Naive thymus-derived CD4-positive, alpha-beta T cell (primary cell): Measurements from ENCODE around the gene RASSF5. TPM values are rescaled to one million over a fixed set of nuclear protein-coding genes. Genes with fewer than 3 reads are reported as not detected.
A peak's percentile ranks its signal among the peaks of the same experiment; 100 is the strongest.

ENCODE experiments used
- ATAC-seq: fragments of 150-1000 bp; cut with Tn5 transposase; 2 replicates; pipeline ENCODE4 v1.10.0; 2021; ENCODE audit warnings: mild to moderate bottlenecking, moderate library complexity
- CTCF ChIA-PET: fragments of 350-600 bp; sonication (Branson Sonifier 250); formaldehyde crosslinking; loops from one replicate; lab custom pipeline; 2021; ENCODE audit warnings: antibody characterized with exemption; lab: Charles Lee
- POLR2A ChIA-PET: fragments of 350-600 bp; sonication (Branson Sonifier 250); formaldehyde crosslinking; loops from one replicate; lab custom pipeline; 2021; ENCODE audit warnings: antibody characterized with exemption, inconsistent platforms; lab: Charles Lee
- DNase-seq, 9 donors: peaks; one replicate each; pipeline versions ENCODE4 v3.0.0 to v3.0.0-alpha.2; 2020 to 2022; ENCODE audit warnings: mixed read lengths in 1 of 9
- H3K27ac ChIP-seq: one replicate; pipeline ENCODE4 v1.7.0; 2013; ENCODE audit warnings: mild to moderate bottlenecking, low read depth, low read length, moderate library complexity
- H3K27me3 ChIP-seq, 2 donors: one replicate each; pipeline ENCODE4 v1.7.0; 2013; ENCODE audit warnings: low read length in 2 of 2, mild to moderate bottlenecking in 2 of 2, moderate library complexity in 2 of 2; ENCODE audit not compliant: control insufficient read depth in 2 of 2, insufficient read depth in 2 of 2
- H3K36me3 ChIP-seq, 3 experiments: 1 replicate in 2 of 3; 2 replicates in 1 of 3; pipeline ENCODE4 v1.7.0; 2013; ENCODE audit warnings: low read length in 3 of 3, mild to moderate bottlenecking in 3 of 3, moderate library complexity in 1 of 3; ENCODE audit not compliant: insufficient read depth in 3 of 3, control insufficient read depth in 2 of 3
- H3K4me1 ChIP-seq, 2 donors: one replicate each; pipeline ENCODE4 v1.7.0; 2013; ENCODE audit warnings: low read length in 2 of 2, mild to moderate bottlenecking in 2 of 2, moderate library complexity in 1 of 2; ENCODE audit not compliant: control insufficient read depth in 2 of 2, insufficient read depth in 2 of 2
- H3K4me3 ChIP-seq: 2 replicates; pipeline ENCODE4 v1.7.0; 2013; ENCODE audit warnings: mild to moderate bottlenecking, low read length
- H3K9me3 ChIP-seq, 3 experiments: 1 replicate in 2 of 3; 2 replicates in 1 of 3; pipeline ENCODE4 v1.7.0; 2013; ENCODE audit warnings: low read length in 3 of 3; ENCODE audit not compliant: control insufficient read depth in 2 of 3
- H3K27ac Mint-ChIP-seq, 9 donors: one replicate each; pipeline ENCODE4 v1.8.0; 2020 to 2022; ENCODE audit warnings: mixed read lengths in 9 of 9, mild to moderate bottlenecking in 8 of 9, moderate library complexity in 5 of 9, inconsistent platforms in 2 of 9
- H3K27me3 Mint-ChIP-seq, 5 donors: one replicate each; pipeline ENCODE4 v1.8.0; 2021 to 2022; ENCODE audit warnings: mixed read lengths in 5 of 5, mild to moderate bottlenecking in 1 of 5
- H3K36me3 Mint-ChIP-seq, 5 donors: one replicate each; pipeline ENCODE4 v1.8.0; 2020 to 2022; ENCODE audit warnings: mixed read lengths in 5 of 5, mild to moderate bottlenecking in 3 of 5, inconsistent platforms in 1 of 5
- H3K4me1 Mint-ChIP-seq, 7 donors: one replicate each; pipeline ENCODE4 v1.8.0; 2020 to 2022; ENCODE audit warnings: mixed read lengths in 7 of 7, mild to moderate bottlenecking in 3 of 7, inconsistent platforms in 1 of 7
- H3K4me3 Mint-ChIP-seq, 10 donors: one replicate each; pipeline ENCODE4 v1.8.0; 2020 to 2022; ENCODE audit warnings: mild to moderate bottlenecking in 10 of 10, mixed read lengths in 10 of 10, moderate library complexity in 6 of 10, inconsistent platforms in 2 of 10
- H3K9me3 Mint-ChIP-seq, 11 donors: one replicate each; pipeline ENCODE4 v1.8.0; 2020 to 2022; ENCODE audit warnings: mixed read lengths in 11 of 11, mild to moderate bottlenecking in 4 of 11, inconsistent platforms in 1 of 11, moderate library complexity in 1 of 11
- intact Hi-C, 2 donors: fragments of 100-400 bp; cut with micrococcal nuclease; formaldehyde crosslinking; loops; one replicate each; pipeline ENCODE4 v1.15.1; 2023
- polyA plus RNA-seq, 2 donors: library from polyadenylated mRNA; unstranded; fragments of 300-500 nt; fragmentation: Illumina TruSeq; gene quantifications; one replicate each; pipeline ENCODE4 v1.2.3, GENCODE V29; 2021
- total RNA-seq, 6 experiments: library from RNA in 5 of 6; stranded (reverse) in 5 of 6; gene quantifications; 1 replicate in 5 of 6; 2 replicates in 1 of 6; pipeline ENCODE4 v1.2.3 and lab custom pipeline; 2021 to 2026

Gene RASSF5
- total and polyA plus RNA-seq, 7 experiments from 2014 or later = 155 to 416 (median 227) TPM

- H3K27me3 ChIP-seq = no peaks in the 10 kb centered on the region
- Mint-ChIP-seq H3K27me3 (no peaks in the 10 kb centered on the region), H3K4me1 (peaks cover 0 to 8% (median 0%) of the 10 kb centered on the region in 7 donors), H3K9me3 (no peaks in the 10 kb centered on the region), H3K4me3 (no peak overlapping the region), H3K27ac (no peak overlapping the region), H3K36me3 (no peaks in the 10 kb centered on the region)
- H3K4me1 ChIP-seq = no peaks in the 10 kb centered on the region
- no peaks in the 10 kb centered on the region for H3K9me3 ChIP-seq
- no peak overlapping the region for H3K27ac ChIP-seq
- no peak overlapping the region for H3K4me3 ChIP-seq
- DNase-seq (no peak), ATAC-seq (no peak)
- intact Hi-C loops = no loop called here
- CTCF ChIA-PET = interaction anchor here (0.6 to 0.8 kb wide), 2 partner anchors 19 to 146 kb away, joined by 3 read pairs; no protein-coding TSS in a partner anchor
- H3K36me3 ChIP-seq = no peaks in the 10 kb centered on the region
- POLR2A ChIA-PET = no interaction called here
These were observed 10.9 kb downstream of the RASSF5 start for GRCh38 chr1:206518206-206518605.

GRCh38 chr1:206518743-206519142, 11.4 kb downstream of the RASSF5 start:
- no peak overlapping the region for H3K4me3 ChIP-seq
- ChIA-PET POLR2A (interaction anchor here (0.6 kb wide), 1 partner anchor 120 kb away, joined by 3 read pairs; no protein-coding TSS in a partner anchor), CTCF (interaction anchor here (0.8 kb wide), 1 partner anchor 20 kb away, joined by 3 read pairs; no protein-coding TSS in a partner anchor)
- no peaks in the 10 kb centered on the region for H3K27me3 Mint-ChIP-seq
- no peak for ATAC-seq
- intact Hi-C loops = no loop called here
- no peaks in the 10 kb centered on the region for H3K36me3 Mint-ChIP-seq
- no peaks in the 10 kb centered on the region for H3K9me3 ChIP-seq
- no peaks in the 10 kb centered on the region for H3K9me3 Mint-ChIP-seq
- no peaks in the 10 kb centered on the region for H3K36me3 ChIP-seq
- no peak overlapping the region for H3K27ac ChIP-seq
- peaks cover 0 to 8% (median 0%) of the 10 kb centered on the region in 7 donors for H3K4me1 Mint-ChIP-seq
- no peak overlapping the region for H3K27ac Mint-ChIP-seq
- H3K4me3 Mint-ChIP-seq = no peak overlapping the region
- H3K4me1 ChIP-seq = no peaks in the 10 kb centered on the region
- DNase-seq = no peak
- no peaks in the 10 kb centered on the region for H3K27me3 ChIP-seq

GRCh38 chr1:206521127-206521526, 13.8 kb downstream of the RASSF5 start:
- intact Hi-C loops = no loop called here
- CTCF ChIA-PET = interaction anchor here (0.7 kb wide), 1 partner anchor 31 kb away, joined by 6 read pairs; no protein-coding TSS in a partner anchor

GRCh38 chr1:206521694-206522402, 14.5 kb downstream of the RASSF5 start:
- no peaks in the 10 kb centered on the region for H3K36me3 Mint-ChIP-seq
- H3K27ac Mint-ChIP-seq = no peak overlapping the region
- H3K4me3 Mint-ChIP-seq = no peak overlapping the region
- intact Hi-C loops = no loop called here
- ChIA-PET CTCF (interaction anchor here (0.7 kb wide), 1 partner anchor 32 kb away, joined by 6 read pairs; no protein-coding TSS in a partner anchor), POLR2A (no interaction called here)
- Histone ChIP-seq H3K27me3 (no peaks in the 10 kb centered on the region), H3K9me3 (no peaks in the 10 kb centered on the region), H3K4me1 (no peaks in the 10 kb centered on the region), H3K36me3 (no peaks in the 10 kb centered on the region), H3K27ac (no peak overlapping the region), H3K4me3 (no peak overlapping the region)
- no peaks in the 10 kb centered on the region for H3K9me3 Mint-ChIP-seq
- no peak for DNase-seq
- ATAC-seq = no peak
- H3K4me1 Mint-ChIP-seq = peaks cover 0 to 3% (median 0%) of the 10 kb centered on the region in 7 donors
- no peaks in the 10 kb centered on the region for H3K27me3 Mint-ChIP-seq

More at GRCh38 chr1:206521127-206521526, 13.8 kb downstream of the RASSF5 start:
- no peaks in the 10 kb centered on the region for H3K36me3 ChIP-seq
- DNase-seq = no peak
- H3K27me3 ChIP-seq = no peaks in the 10 kb centered on the region
- Mint-ChIP-seq H3K36me3 (no peaks in the 10 kb centered on the region), H3K4me1 (peaks cover 0 to 6% (median 0%) of the 10 kb centered on the region in 7 donors), H3K9me3 (no peaks in the 10 kb centered on the region), H3K4me3 (no peak overlapping the region), H3K27ac (no peak overlapping the region), H3K27me3 (no peaks in the 10 kb centered on the region)
- no peak for ATAC-seq
- H3K4me3 ChIP-seq = no peak overlapping the region
- H3K27ac ChIP-seq = no peak overlapping the region
- POLR2A ChIA-PET = no interaction called here
- no peaks in the 10 kb centered on the region for H3K9me3 ChIP-seq
- H3K4me1 ChIP-seq = no peaks in the 10 kb centered on the region

- H3K27ac ChIP-seq = no peak overlapping the region
- no peaks in the 10 kb centered on the region for H3K4me1 ChIP-seq
- ChIA-PET POLR2A (no interaction called here), CTCF (no interaction called here)
- peaks cover 0 to 3% (median 0%) of the 10 kb centered on the region in 7 donors for H3K4me1 Mint-ChIP-seq
- intact Hi-C loops = no loop called here
- DNase-seq = no peak
- no peaks in the 10 kb centered on the region for H3K36me3 Mint-ChIP-seq
- H3K27ac Mint-ChIP-seq = peak overlapping the region in 1 of 9 donors; percentile 78
- H3K9me3 Mint-ChIP-seq = no peaks in the 10 kb centered on the region
- ATAC-seq = peak; percentile 62
- H3K36me3 ChIP-seq = no peaks in the 10 kb centered on the region
- H3K4me3 Mint-ChIP-seq = no peak overlapping the region
- no peaks in the 10 kb centered on the region for H3K27me3 ChIP-seq
- H3K4me3 ChIP-seq = no peak overlapping the region
- H3K9me3 ChIP-seq = no peaks in the 10 kb centered on the region
- no peaks in the 10 kb centered on the region for H3K27me3 Mint-ChIP-seq
These were observed 17.5 kb downstream of the RASSF5 start for GRCh38 chr1:206524739-206525364.

- DNase-seq (no peak), ATAC-seq (no peak)
- ChIA-PET POLR2A (no interaction called here), CTCF (no interaction called here)
- H3K36me3 Mint-ChIP-seq = no peaks in the 10 kb centered on the region
- H3K9me3 ChIP-seq = no peaks in the 10 kb centered on the region
- H3K4me1 ChIP-seq = no peaks in the 10 kb centered on the region
- peaks cover 0 to 3% (median 0%) of the 10 kb centered on the region in 7 donors for H3K4me1 Mint-ChIP-seq
- no peaks in the 10 kb centered on the region for H3K9me3 Mint-ChIP-seq
- H3K27ac Mint-ChIP-seq = peak overlapping the region in 1 of 9 donors; percentile 20
- H3K27me3 ChIP-seq = no peaks in the 10 kb centered on the region
- no peak overlapping the region for H3K4me3 ChIP-seq
- no peak overlapping the region for H3K4me3 Mint-ChIP-seq
- intact Hi-C loops = no loop called here
- no peak overlapping the region for H3K27ac ChIP-seq
- no peaks in the 10 kb centered on the region for H3K27me3 Mint-ChIP-seq
- H3K36me3 ChIP-seq = no peaks in the 10 kb centered on the region
These were observed 19.0 kb downstream of the RASSF5 start for GRCh38 chr1:206526064-206526911.
